Measurements from ENCODE around the gene RGS7. TPM values are rescaled to one million over a fixed set of nuclear protein-coding genes. Genes with fewer than 3 reads are reported as not detected.
A peak's percentile ranks its signal among the peaks of the same experiment; 100 is the strongest.

The RGS7 gene
- total RNA-seq, 2 donors from 2014 or later = 0.26 to 0.99 TPM

GRCh38 chr1:241202401-241202800 lies 154.6 kb downstream of the RGS7 start:
- no peaks in the 10 kb centered on the region for H3K36me3 ChIP-seq (replicated peaks in 1 of 2; ENCODE audit: insufficient read depth in 1 of 2, low read depth in 2 of 2)
- H3K27me3 ChIP-seq = no peaks in the 10 kb centered on the region
- H3K9me3 ChIP-seq = no peaks in the 10 kb centered on the region
- no peak overlapping the region for H3K4me3 ChIP-seq
- TF ChIP-seq POLR2A (IDR thresholded peaks at IDR 0.05) (no peak), CTCF (IDR thresholded peaks at IDR 0.05) (no peak)
- ATAC-seq (no peak), DNase-seq (no peak)
- H3K27ac ChIP-seq = peak overlapping the region in 1 of 4 donors; percentile 34
- WGBS, 2 donors = 21 to 37% methylated on average over 4 of the region's 4 CpGs
- intact Hi-C loops (cut with DNase I) = no loop called here
- H3K4me1 ChIP-seq = peaks cover 3% of the 10 kb centered on the region

- WGBS, 2 donors = 73 to 81% methylated on average over 8 of the region's 8 CpGs
- no peaks in the 10 kb centered on the region for H3K9me3 ChIP-seq
Observed at GRCh38 chr1:241186716-241187115, 170.3 kb downstream of the RGS7 start.

GRCh38 chr1:241181971-241182370 lies 175.0 kb downstream of the RGS7 start:
- no peaks in the 10 kb centered on the region for H3K27me3 ChIP-seq
- ATAC-seq (no peak), DNase-seq (no peak)
- H3K4me1 ChIP-seq = no peaks in the 10 kb centered on the region
- H3K9me3 ChIP-seq = no peaks in the 10 kb centered on the region
- 81 to 82% methylated on average over 5 of the region's 5 CpGs for WGBS, 2 donors
- intact Hi-C loops (cut with DNase I) = no loop called here
- no peak for TF ChIP-seq CTCF (IDR thresholded peaks at IDR 0.05)
- TF ChIP-seq POLR2A (IDR thresholded peaks at IDR 0.05) = no peak
- H3K27ac ChIP-seq = no peak overlapping the region
- H3K36me3 ChIP-seq (replicated peaks in 1 of 2; ENCODE audit: insufficient read depth in 1 of 2, low read depth in 2 of 2) = no peaks in the 10 kb centered on the region
- no peak overlapping the region for H3K4me3 ChIP-seq

More at GRCh38 chr1:241186716-241187115, 170.3 kb downstream of the RGS7 start:
- ATAC-seq = no peak
- Histone ChIP-seq H3K4me1 (peaks cover 5% of the 10 kb centered on the region), H3K36me3 (replicated peaks in 1 of 2; ENCODE audit: insufficient read depth in 1 of 2, low read depth in 2 of 2) (no peaks in the 10 kb centered on the region), H3K4me3 (no peak overlapping the region), H3K27me3 (no peaks in the 10 kb centered on the region), H3K27ac (no peak overlapping the region)
- no peak for TF ChIP-seq CTCF (IDR thresholded peaks at IDR 0.05)
- no peak for TF ChIP-seq POLR2A (IDR thresholded peaks at IDR 0.05)
- intact Hi-C loops (cut with DNase I) = no loop called here
- no peak for DNase-seq

GRCh38 chr1:241181471-241181870 lies 175.5 kb downstream of the RGS7 start:
- intact Hi-C loops (cut with DNase I) = no loop called here
- Histone ChIP-seq H3K27me3 (no peaks in the 10 kb centered on the region), H3K9me3 (no peaks in the 10 kb centered on the region), H3K4me3 (no peak overlapping the region), H3K4me1 (no peaks in the 10 kb centered on the region), H3K27ac (no peak overlapping the region), H3K36me3 (replicated peaks in 1 of 2; ENCODE audit: insufficient read depth in 1 of 2, low read depth in 2 of 2) (no peaks in the 10 kb centered on the region)
- ATAC-seq (no peak), DNase-seq (no peak)
- TF ChIP-seq CTCF (IDR thresholded peaks at IDR 0.05) (no peak), POLR2A (IDR thresholded peaks at IDR 0.05) (no peak)

DNA sequence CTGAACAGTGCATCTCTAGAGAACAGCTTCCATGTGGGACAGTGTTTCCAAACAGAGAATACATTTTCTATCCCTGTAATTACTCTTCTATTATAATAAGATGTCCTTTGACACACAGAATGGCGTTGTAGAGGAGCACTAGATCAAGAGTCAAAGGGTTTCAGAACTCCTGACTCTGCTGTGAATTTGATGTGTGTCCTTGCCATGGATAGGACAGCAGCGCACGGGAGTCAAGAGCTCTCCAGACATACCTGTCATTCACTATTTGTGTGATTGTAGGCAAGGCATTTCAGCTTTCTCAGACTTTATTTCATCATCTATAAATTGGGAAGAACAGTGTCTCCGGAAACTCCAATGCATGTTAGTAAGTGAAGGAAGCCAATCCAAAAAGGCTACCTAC lies 176.4 kb downstream of the RGS7 start:
- Histone ChIP-seq H3K27ac (no peak overlapping the region), H3K36me3 (replicated peaks in 1 of 2; ENCODE audit: insufficient read depth in 1 of 2, low read depth in 2 of 2) (no peaks in the 10 kb centered on the region), H3K4me1 (no peaks in the 10 kb centered on the region), H3K4me3 (no peak overlapping the region), H3K9me3 (no peaks in the 10 kb centered on the region), H3K27me3 (no peaks in the 10 kb centered on the region)
- no peak for TF ChIP-seq CTCF (IDR thresholded peaks at IDR 0.05)
- no peak for TF ChIP-seq POLR2A (IDR thresholded peaks at IDR 0.05)
- 70 to 78% methylated on average over 4 of the region's 4 CpGs for WGBS, 2 donors
- intact Hi-C loops (cut with DNase I) = no loop called here
- no peak for ATAC-seq
- DNase-seq = no peak

Measured in body of pancreas (tissue), 4 donors.